Activated CD8-positive, alpha-beta T cell treated with anti-CD3 and anti-CD28 coated beads for 36 hours (primary cell): ENCODE measurements around the gene ANXA10. TPM values are rescaled to one million over a fixed set of nuclear protein-coding genes. Genes with fewer than 3 reads are reported as not detected.
"Not testable (repeated sequence)": the region's sequence is repeated elsewhere in the genome, so short reads cannot be mapped to it uniquely, and the experiment has no call there.

Experiments
- ATAC-seq: fragments of 200-7000 bp; cut with Tn5 transposase; one replicate; pipeline ENCODE4 v1.10.0; 2021; ENCODE audit warnings: mild to moderate bottlenecking, moderate library complexity
- CTCF ChIA-PET: fragments of 350-600 bp; sonication (Branson Sonifier 250); formaldehyde crosslinking; loops from one replicate; lab custom pipeline; 2021; ENCODE audit warnings: antibody characterized with exemption; lab: Charles Lee
- POLR2A ChIA-PET: fragments of 350-600 bp; sonication (Branson Sonifier 250); formaldehyde crosslinking; loops from one replicate; lab custom pipeline; 2021; ENCODE audit warnings: antibody characterized with exemption; lab: Charles Lee
- DNase-seq: peaks from one replicate; pipeline ENCODE4 v3.0.0-alpha.2; 2020
- H3K27ac Mint-ChIP-seq: one replicate; pipeline ENCODE4 v1.8.0; 2021; ENCODE audit warnings: mild to moderate bottlenecking, mixed read lengths
- H3K27me3 Mint-ChIP-seq: one replicate; pipeline ENCODE4 v1.8.0; 2021; ENCODE audit warnings: mixed read lengths
- H3K36me3 Mint-ChIP-seq: one replicate; pipeline ENCODE4 v1.8.0; 2021; ENCODE audit warnings: low read depth, mixed read lengths
- H3K4me1 Mint-ChIP-seq: one replicate; pipeline ENCODE4 v1.8.0; 2021; ENCODE audit warnings: low read depth, mixed read lengths
- H3K4me3 Mint-ChIP-seq: one replicate; pipeline ENCODE4 v1.8.0; 2021; ENCODE audit warnings: mild to moderate bottlenecking, moderate library complexity, mixed read lengths
- H3K9me3 Mint-ChIP-seq: one replicate; pipeline ENCODE4 v1.8.0; 2021; ENCODE audit warnings: mixed read lengths
- intact Hi-C: fragments of 100-400 bp; cut with micrococcal nuclease; formaldehyde crosslinking; loops from one replicate; pipeline ENCODE4 v1.10.0; 2022
- total RNA-seq, 2 experiments: library from RNA; stranded (reverse); gene quantifications; one replicate each; pipeline ENCODE4 v1.2.3, GENCODE V29; 2021
- TF ChIP-seq, protein P1 (sequence below): fragments of 200-600 bp; IDR thresholded peaks from one replicate; pipeline ENCODE4 v1.8.0; 2022; ENCODE audit warnings: antibody characterized with exemption, mild to moderate bottlenecking

The ANXA10 gene
- total RNA-seq, 2 experiments from 2014 or later, result not detected

DNA sequence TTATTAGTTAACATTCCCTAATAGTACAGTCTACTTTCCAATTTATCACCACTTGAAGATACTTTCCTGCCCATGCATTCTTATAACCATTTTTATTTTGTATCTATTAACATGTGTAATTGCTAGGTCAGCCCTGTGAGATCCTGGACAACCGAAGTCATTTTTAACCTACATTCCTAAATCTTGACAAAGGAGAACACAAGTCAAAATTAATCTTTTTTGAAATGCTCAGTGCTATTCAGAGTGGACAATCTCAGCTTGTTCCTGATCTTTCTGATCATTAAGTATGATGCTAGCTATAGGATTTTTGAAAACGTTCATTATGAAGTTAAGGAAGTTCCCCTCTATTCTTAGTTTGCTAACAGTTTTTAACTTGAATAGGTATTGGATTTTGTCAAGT, 37.5 kb downstream of the ANXA10 start:
- intact Hi-C loops, result no loop called here
- ChIA-PET POLR2A (no interaction called here), CTCF (interaction anchor here (1.4 kb wide), 1 partner anchor 24 kb away, joined by 4 read pairs; no protein-coding TSS in a partner anchor)
- ATAC-seq (no peak), DNase-seq (no peak)
- H3K36me3 Mint-ChIP-seq, result no peaks in the 10 kb centered on the region
- no peak overlapping the region for H3K27ac Mint-ChIP-seq
- H3K9me3 Mint-ChIP-seq, result no peaks in the 10 kb centered on the region
- peaks cover 4% of the 10 kb centered on the region for H3K27me3 Mint-ChIP-seq
- H3K4me1 Mint-ChIP-seq, result no peaks in the 10 kb centered on the region
- TF ChIP-seq, protein P1, sequence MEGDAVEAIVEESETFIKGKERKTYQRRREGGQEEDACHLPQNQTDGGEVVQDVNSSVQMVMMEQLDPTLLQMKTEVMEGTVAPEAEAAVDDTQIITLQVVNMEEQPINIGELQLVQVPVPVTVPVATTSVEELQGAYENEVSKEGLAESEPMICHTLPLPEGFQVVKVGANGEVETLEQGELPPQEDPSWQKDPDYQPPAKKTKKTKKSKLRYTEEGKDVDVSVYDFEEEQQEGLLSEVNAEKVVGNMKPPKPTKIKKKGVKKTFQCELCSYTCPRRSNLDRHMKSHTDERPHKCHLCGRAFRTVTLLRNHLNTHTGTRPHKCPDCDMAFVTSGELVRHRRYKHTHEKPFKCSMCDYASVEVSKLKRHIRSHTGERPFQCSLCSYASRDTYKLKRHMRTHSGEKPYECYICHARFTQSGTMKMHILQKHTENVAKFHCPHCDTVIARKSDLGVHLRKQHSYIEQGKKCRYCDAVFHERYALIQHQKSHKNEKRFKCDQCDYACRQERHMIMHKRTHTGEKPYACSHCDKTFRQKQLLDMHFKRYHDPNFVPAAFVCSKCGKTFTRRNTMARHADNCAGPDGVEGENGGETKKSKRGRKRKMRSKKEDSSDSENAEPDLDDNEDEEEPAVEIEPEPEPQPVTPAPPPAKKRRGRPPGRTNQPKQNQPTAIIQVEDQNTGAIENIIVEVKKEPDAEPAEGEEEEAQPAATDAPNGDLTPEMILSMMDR, result no peak
- H3K4me3 Mint-ChIP-seq, result no peak overlapping the region

DNA sequence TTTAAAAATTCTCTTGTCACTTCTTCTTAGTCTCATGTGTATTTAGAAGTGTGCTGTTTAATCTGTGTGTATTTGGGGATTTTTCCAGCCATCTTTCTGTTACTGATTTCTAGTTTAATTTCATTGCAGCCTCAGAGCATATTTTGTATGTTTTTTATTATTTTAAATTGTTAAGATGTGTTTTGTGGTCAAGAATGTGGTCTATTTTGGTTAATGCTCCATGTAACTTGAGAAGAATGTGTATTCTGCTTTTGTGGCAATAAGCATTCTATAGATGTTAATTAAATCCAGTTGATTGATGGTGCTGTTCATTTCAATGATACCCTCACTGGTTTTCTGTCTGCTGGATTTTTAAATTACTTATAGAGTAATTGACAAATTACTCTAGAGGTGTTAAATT, 38.9 kb downstream of the ANXA10 start:
- H3K4me1 Mint-ChIP-seq, result no peaks in the 10 kb centered on the region

DNA sequence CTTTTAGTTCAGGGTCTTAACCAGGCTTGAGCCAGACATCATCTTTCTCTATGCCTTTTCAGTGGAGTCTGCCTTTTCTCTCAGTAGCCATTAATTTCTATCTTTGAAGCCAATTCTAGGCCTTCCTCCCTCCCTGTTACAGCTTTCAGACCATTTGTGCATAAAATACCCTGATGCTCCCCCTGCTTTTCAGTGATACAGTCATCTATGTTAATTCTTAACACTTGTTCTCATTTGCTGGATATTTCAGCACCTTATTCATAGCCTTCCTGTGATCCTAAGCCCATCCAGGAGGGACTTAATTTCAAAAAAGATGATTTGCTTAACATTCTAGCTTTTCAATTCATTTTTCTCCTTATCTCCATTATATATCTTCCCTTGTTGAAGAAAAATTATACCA, 42.3 kb downstream of the ANXA10 start:
- no peak for DNase-seq
- Mint-ChIP-seq H3K4me3 (no peak overlapping the region), H3K9me3 (no peaks in the 10 kb centered on the region), H3K27me3 (peaks cover 8% of the 10 kb centered on the region), H3K36me3 (no peaks in the 10 kb centered on the region), H3K27ac (no peak overlapping the region), H3K4me1 (no peaks in the 10 kb centered on the region)
- TF ChIP-seq, protein P1, result no peak
- intact Hi-C loops, result no loop called here
- ChIA-PET CTCF (no interaction called here), POLR2A (no interaction called here)
- no peak for ATAC-seq

More for the DNA sequence above, 38.9 kb downstream of the ANXA10 start:
- H3K4me3 Mint-ChIP-seq, result no peak overlapping the region
- no peaks in the 10 kb centered on the region for H3K36me3 Mint-ChIP-seq
- H3K27me3 Mint-ChIP-seq, result peaks cover 5% of the 10 kb centered on the region
- no peak for ATAC-seq
- ChIA-PET CTCF (interaction anchor here (1.4 kb wide), 1 partner anchor 23 kb away, joined by 4 read pairs; no protein-coding TSS in a partner anchor), POLR2A (no interaction called here)
- TF ChIP-seq, protein P1, result no peak
- H3K9me3 Mint-ChIP-seq, result no peaks in the 10 kb centered on the region
- DNase-seq, result no peak
- intact Hi-C loops, result no loop called here
- H3K27ac Mint-ChIP-seq, result no peak overlapping the region

DNA sequence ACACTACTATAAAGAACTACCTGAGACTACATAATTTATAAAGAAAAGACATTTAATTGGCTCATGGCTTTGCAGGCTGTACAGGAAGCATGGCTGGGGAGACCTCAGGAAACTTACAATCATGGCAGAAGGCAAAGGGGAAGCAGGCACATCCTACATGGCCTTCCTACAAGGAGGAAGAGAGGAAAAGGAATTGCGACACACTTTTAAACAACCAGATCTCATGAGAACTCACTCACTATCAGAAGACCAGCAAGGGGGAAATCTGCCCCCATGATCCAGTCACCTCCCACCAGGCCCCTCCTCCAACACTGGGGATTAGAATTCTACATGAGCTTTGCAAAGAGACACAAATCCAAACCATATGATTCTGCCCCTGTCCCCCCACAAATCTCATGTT, 43.5 kb downstream of the ANXA10 start:
- H3K9me3 Mint-ChIP-seq, H3K36me3 Mint-ChIP-seq, H3K27me3 Mint-ChIP-seq, H3K4me3 Mint-ChIP-seq, H3K4me1 Mint-ChIP-seq, DNase-seq, POLR2A ChIA-PET, intact Hi-C loops, H3K27ac Mint-ChIP-seq, CTCF ChIA-PET, ATAC-seq: not testable (repeated sequence)

DNA sequence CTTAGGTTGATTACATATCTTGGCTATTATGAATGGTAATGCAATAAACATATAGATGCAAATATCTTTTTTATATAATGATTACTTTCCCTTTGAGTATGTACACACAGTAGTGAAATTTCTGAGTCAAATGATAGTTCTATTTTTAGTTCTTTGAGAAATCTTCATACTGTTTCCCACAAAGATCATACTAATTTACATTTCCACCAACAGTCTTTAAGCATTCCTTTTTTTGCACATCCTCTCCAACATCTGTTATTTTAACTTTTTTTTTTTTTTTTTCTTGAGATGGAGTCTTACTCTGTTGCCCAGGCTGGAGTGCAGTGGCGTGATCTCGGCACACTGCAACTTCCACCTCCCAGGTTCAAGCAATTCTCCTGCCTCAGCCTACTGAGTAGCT, 45.4 kb downstream of the ANXA10 start:
- H3K4me3 Mint-ChIP-seq, CTCF ChIA-PET, DNase-seq, H3K36me3 Mint-ChIP-seq, H3K27ac Mint-ChIP-seq, H3K9me3 Mint-ChIP-seq, H3K27me3 Mint-ChIP-seq, POLR2A ChIA-PET, ATAC-seq, intact Hi-C loops, H3K4me1 Mint-ChIP-seq: not testable (repeated sequence)

DNA sequence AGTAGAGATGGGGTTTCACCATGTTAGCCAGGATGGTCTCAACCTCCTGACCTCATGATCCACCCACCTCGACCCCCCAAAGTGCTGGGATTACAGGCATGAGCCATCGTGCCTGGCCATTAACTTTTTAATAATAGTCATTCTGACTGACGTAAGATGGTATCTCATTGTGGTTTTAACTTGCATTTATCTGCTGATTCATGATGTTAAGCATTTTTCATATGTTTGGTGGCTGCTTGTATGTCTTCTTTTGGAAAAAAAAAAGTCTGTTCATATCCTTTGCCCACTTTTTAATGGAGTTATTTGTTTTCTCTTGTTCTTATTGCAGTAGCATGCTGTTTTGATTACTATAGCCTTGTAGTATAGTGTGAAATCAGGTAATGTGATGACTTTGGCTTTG, 45.8 kb downstream of the ANXA10 start:
- intact Hi-C loops, result no loop called here
- no peak overlapping the region for H3K4me3 Mint-ChIP-seq
- no peak for ATAC-seq
- H3K9me3 Mint-ChIP-seq, result no peaks in the 10 kb centered on the region
- no peaks in the 10 kb centered on the region for H3K36me3 Mint-ChIP-seq
- H3K27me3 Mint-ChIP-seq, result peaks cover 4% of the 10 kb centered on the region
- ChIA-PET CTCF (no interaction called here), POLR2A (no interaction called here)
- TF ChIP-seq, protein P1, result no peak
- no peak for DNase-seq
- H3K4me1 Mint-ChIP-seq, result no peaks in the 10 kb centered on the region
- no peak overlapping the region for H3K27ac Mint-ChIP-seq
